ENCODE data around the gene ARCN1. TPM values are rescaled to one million over a fixed set of nuclear protein-coding genes. Genes with fewer than 3 reads are reported as not detected.

The ARCN1 gene
- total and polyA plus RNA-seq, 9 of the 15 experiments (the other 6 are each of a cell fraction or from before 2014, with no cell fraction given), result 30.0 to 224 (median 76.4) TPM

DNA sequence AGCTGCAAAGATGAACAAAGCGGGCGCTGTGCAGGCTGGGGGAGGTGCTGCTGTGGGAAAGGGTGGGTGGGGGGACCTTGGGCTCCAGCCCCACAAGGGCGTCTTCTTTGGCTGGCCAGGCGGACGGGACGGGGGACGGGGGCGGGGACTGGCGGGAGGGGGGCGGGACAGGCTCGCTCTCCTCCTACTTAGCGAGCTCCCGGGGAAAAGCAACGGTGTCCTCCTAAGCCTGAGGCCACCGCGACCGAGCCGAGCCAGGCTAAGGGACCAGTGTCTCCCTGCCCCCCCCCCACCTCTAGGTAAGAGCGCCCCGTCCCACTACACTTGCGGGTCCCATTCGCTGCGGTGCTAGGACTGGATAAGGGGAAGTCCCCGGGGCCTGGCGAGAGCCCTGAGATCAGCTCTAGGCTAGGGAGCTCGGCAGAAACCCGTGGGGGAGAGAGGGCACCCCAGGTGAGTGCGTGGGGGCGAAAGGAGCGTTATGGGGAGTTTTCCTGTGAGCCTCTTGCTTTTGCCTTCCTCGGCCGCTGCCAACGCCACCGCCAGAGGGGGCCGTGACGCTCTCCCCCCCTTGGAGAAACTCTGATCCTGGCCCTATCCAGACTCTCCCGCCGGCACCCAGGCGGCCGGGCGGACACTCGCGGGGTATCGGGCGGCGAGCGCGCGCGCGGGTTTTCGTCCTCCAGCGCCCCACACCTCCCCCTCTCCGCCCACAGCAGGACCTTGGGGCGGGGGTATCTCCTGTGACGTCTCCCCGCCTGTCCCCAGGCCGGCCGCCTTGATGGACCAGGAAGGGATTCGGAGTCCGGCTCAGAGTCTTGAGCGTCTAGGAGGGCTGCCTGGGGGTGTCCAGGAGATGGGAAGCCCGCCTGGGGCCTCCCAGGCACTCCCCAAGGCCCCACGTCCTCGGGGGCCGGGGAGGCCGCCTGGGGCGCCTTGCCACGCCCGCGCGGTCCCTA, 35.5 kb downstream of the ARCN1 start, which contains the start of gene PHLDB1 (continued):
- TF ChIP-seq, protein P1, sequence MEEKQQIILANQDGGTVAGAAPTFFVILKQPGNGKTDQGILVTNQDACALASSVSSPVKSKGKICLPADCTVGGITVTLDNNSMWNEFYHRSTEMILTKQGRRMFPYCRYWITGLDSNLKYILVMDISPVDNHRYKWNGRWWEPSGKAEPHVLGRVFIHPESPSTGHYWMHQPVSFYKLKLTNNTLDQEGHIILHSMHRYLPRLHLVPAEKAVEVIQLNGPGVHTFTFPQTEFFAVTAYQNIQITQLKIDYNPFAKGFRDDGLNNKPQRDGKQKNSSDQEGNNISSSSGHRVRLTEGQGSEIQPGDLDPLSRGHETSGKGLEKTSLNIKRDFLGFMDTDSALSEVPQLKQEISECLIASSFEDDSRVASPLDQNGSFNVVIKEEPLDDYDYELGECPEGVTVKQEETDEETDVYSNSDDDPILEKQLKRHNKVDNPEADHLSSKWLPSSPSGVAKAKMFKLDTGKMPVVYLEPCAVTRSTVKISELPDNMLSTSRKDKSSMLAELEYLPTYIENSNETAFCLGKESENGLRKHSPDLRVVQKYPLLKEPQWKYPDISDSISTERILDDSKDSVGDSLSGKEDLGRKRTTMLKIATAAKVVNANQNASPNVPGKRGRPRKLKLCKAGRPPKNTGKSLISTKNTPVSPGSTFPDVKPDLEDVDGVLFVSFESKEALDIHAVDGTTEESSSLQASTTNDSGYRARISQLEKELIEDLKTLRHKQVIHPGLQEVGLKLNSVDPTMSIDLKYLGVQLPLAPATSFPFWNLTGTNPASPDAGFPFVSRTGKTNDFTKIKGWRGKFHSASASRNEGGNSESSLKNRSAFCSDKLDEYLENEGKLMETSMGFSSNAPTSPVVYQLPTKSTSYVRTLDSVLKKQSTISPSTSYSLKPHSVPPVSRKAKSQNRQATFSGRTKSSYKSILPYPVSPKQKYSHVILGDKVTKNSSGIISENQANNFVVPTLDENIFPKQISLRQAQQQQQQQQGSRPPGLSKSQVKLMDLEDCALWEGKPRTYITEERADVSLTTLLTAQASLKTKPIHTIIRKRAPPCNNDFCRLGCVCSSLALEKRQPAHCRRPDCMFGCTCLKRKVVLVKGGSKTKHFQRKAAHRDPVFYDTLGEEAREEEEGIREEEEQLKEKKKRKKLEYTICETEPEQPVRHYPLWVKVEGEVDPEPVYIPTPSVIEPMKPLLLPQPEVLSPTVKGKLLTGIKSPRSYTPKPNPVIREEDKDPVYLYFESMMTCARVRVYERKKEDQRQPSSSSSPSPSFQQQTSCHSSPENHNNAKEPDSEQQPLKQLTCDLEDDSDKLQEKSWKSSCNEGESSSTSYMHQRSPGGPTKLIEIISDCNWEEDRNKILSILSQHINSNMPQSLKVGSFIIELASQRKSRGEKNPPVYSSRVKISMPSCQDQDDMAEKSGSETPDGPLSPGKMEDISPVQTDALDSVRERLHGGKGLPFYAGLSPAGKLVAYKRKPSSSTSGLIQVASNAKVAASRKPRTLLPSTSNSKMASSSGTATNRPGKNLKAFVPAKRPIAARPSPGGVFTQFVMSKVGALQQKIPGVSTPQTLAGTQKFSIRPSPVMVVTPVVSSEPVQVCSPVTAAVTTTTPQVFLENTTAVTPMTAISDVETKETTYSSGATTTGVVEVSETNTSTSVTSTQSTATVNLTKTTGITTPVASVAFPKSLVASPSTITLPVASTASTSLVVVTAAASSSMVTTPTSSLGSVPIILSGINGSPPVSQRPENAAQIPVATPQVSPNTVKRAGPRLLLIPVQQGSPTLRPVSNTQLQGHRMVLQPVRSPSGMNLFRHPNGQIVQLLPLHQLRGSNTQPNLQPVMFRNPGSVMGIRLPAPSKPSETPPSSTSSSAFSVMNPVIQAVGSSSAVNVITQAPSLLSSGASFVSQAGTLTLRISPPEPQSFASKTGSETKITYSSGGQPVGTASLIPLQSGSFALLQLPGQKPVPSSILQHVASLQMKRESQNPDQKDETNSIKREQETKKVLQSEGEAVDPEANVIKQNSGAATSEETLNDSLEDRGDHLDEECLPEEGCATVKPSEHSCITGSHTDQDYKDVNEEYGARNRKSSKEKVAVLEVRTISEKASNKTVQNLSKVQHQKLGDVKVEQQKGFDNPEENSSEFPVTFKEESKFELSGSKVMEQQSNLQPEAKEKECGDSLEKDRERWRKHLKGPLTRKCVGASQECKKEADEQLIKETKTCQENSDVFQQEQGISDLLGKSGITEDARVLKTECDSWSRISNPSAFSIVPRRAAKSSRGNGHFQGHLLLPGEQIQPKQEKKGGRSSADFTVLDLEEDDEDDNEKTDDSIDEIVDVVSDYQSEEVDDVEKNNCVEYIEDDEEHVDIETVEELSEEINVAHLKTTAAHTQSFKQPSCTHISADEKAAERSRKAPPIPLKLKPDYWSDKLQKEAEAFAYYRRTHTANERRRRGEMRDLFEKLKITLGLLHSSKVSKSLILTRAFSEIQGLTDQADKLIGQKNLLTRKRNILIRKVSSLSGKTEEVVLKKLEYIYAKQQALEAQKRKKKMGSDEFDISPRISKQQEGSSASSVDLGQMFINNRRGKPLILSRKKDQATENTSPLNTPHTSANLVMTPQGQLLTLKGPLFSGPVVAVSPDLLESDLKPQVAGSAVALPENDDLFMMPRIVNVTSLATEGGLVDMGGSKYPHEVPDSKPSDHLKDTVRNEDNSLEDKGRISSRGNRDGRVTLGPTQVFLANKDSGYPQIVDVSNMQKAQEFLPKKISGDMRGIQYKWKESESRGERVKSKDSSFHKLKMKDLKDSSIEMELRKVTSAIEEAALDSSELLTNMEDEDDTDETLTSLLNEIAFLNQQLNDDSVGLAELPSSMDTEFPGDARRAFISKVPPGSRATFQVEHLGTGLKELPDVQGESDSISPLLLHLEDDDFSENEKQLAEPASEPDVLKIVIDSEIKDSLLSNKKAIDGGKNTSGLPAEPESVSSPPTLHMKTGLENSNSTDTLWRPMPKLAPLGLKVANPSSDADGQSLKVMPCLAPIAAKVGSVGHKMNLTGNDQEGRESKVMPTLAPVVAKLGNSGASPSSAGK (IDR thresholded peaks at IDR 0.05), result no peak
- TF ChIP-seq KAT8 (IDR thresholded peaks at IDR 0.05; ENCODE audit: low read depth) (no peak), ZNF830 (CRISPR knock-in tag; IDR thresholded peaks at IDR 0.05) (no peak), HLTF (IDR thresholded peaks at IDR 0.05) (no peak), GTF2A2 (tag; IDR thresholded peaks at IDR 0.05) (no peak), MTA3 (IDR thresholded peaks at IDR 0.05; ENCODE audit: borderline replicate concordance) (peak; percentile 42; the same call in 1 of the 2 replicates), CCAR2 (IDR thresholded peaks at IDR 0.05; ENCODE audit: low read depth, low read length) (no peak), GATAD2A (IDR thresholded peaks at IDR 0.05) (no peak), ZNF778 (CRISPR knock-in tag; IDR thresholded peaks at IDR 0.05) (no peak), CBX8 (IDR thresholded peaks at IDR 0.05; ENCODE audit: borderline replicate concordance, extremely low read depth, low read depth, low read length, poor library complexity, severe bottlenecking) (no peak), ZNF253 (CRISPR knock-in tag; conservative IDR thresholded peaks at IDR 0.05) (no peak), ZNF282 (CRISPR knock-in tag; IDR thresholded peaks at IDR 0.05) (no peak)
- TF ChIP-seq, protein P2, sequence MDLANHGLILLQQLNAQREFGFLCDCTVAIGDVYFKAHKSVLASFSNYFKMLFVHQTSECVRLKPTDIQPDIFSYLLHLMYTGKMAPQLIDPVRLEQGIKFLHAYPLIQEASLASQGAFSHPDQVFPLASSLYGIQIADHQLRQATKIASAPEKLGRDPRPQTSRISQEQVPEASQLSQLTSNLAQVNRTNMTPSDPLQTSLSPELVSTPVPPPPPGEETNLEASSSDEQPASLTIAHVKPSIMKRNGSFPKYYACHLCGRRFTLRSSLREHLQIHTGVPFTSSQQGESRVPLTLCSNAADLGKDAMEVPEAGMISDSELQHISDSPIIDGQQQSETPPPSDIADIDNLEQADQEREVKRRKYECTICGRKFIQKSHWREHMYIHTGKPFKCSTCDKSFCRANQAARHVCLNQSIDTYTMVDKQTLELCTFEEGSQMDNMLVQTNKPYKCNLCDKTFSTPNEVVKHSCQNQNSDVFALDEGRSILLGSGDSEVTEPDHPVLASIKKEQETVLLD (IDR thresholded peaks at IDR 0.05), result no peak
- TF ChIP-seq, protein P3, sequence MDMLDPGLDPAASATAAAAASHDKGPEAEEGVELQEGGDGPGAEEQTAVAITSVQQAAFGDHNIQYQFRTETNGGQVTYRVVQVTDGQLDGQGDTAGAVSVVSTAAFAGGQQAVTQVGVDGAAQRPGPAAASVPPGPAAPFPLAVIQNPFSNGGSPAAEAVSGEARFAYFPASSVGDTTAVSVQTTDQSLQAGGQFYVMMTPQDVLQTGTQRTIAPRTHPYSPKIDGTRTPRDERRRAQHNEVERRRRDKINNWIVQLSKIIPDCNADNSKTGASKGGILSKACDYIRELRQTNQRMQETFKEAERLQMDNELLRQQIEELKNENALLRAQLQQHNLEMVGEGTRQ (CRISPR knock-in tag; IDR thresholded peaks at IDR 0.05), result no peak

Data from K562 (cell line).